GM23338 (cell line): ENCODE measurements around the gene RUVBL1. TPM values are rescaled to one million over a fixed set of nuclear protein-coding genes. Genes with fewer than 3 reads are reported as not detected.

Experiments used
- ATAC-seq: fragments of 200-7000 bp; cut with Tn5 transposase; 3 replicates; pipeline ENCODE4 v1.9.1; 2020
- DNase-seq: peaks from one replicate; pipeline ENCODE4 v3.0.0-alpha.2; 2015; ENCODE audit warnings: low spot score
- H2AFZ ChIP-seq: fragments of 200-600 bp; sonication (generic); 2 replicates; pipeline ENCODE4 v1.8.0; 2016; ENCODE audit warnings: antibody characterized with exemption, mild to moderate bottlenecking, moderate library complexity
- H3F3A ChIP-seq: fragments of 200-600 bp; sonication (generic); replicated peaks from 2 replicates; pipeline ENCODE4 v1.8.0; 2017; ENCODE audit warnings: antibody characterized with exemption, mixed run types, low read depth
- H3K27ac ChIP-seq: fragments of 200-600 bp; sonication (generic); 2 replicates; pipeline ENCODE4 v1.6.1; 2016; ENCODE audit warnings: low read depth
- H3K27me3 ChIP-seq: fragments of 200-600 bp; sonication (generic); 2 replicates; pipeline ENCODE4 v1.8.0; 2016; ENCODE audit warnings: mild to moderate bottlenecking, mixed run types, moderate library complexity; ENCODE audit not compliant: insufficient read depth
- H3K36me3 ChIP-seq: fragments of 200-600 bp; sonication (generic); 2 replicates; pipeline ENCODE4 v1.8.0; 2016; ENCODE audit warnings: mild to moderate bottlenecking; ENCODE audit not compliant: insufficient read depth
- H3K4me1 ChIP-seq: fragments of 200-600 bp; sonication (generic); 2 replicates; pipeline ENCODE4 v1.8.0; 2016; ENCODE audit warnings: mild to moderate bottlenecking, moderate library complexity; ENCODE audit not compliant: insufficient read depth
- H3K4me2 ChIP-seq: fragments of 200-600 bp; sonication (generic); 2 replicates; pipeline ENCODE4 v1.7.1; 2017; ENCODE audit warnings: mixed run types
- H3K4me3 ChIP-seq: fragments of 200-600 bp; sonication (generic); 2 replicates; pipeline ENCODE4 v1.6.1; 2016; ENCODE audit warnings: mixed run types
- H3K79me2 ChIP-seq: fragments of 200-600 bp; sonication (generic); replicated peaks from 2 replicates; pipeline ENCODE4 v1.8.0; 2017; ENCODE audit warnings: mild to moderate bottlenecking; ENCODE audit not compliant: insufficient read depth
- H3K9me2 ChIP-seq: fragments of 200-600 bp; sonication (generic); 2 replicates; pipeline ENCODE4 v1.8.0; 2017; ENCODE audit not compliant: insufficient read depth
- H4K20me1 ChIP-seq: fragments of 200-600 bp; sonication (generic); replicated peaks from 2 replicates; pipeline ENCODE4 v1.8.0; 2017; ENCODE audit warnings: mild to moderate bottlenecking; ENCODE audit not compliant: insufficient read depth
- H3K27ac Mint-ChIP-seq: 2 replicates; pipeline ENCODE4 v1.8.0; 2020; ENCODE audit warnings: inconsistent platforms, mild to moderate bottlenecking, moderate library complexity, mixed read lengths
- H3K27me3 Mint-ChIP-seq: 3 replicates; pipeline ENCODE4 v1.8.0; 2022; ENCODE audit warnings: low read depth, mild to moderate bottlenecking, moderate library complexity, mixed read lengths, inconsistent platforms; ENCODE audit not compliant: insufficient read depth, poor library complexity
- H3K36me3 Mint-ChIP-seq: 3 replicates; pipeline ENCODE4 v1.8.0; 2021; ENCODE audit warnings: low read depth, mild to moderate bottlenecking, inconsistent platforms, moderate library complexity, mixed read lengths
- H3K4me1 Mint-ChIP-seq: 3 replicates; pipeline ENCODE4 v1.8.0; 2020; ENCODE audit warnings: mild to moderate bottlenecking, inconsistent platforms, mixed read lengths
- H3K4me3 Mint-ChIP-seq: 3 replicates; pipeline ENCODE4 v1.8.0; 2021; ENCODE audit warnings: moderate library complexity, mild to moderate bottlenecking, inconsistent platforms, mixed read lengths
- H3K9me3 Mint-ChIP-seq: 3 replicates; pipeline ENCODE4 v1.8.0; 2020; ENCODE audit warnings: moderate library complexity, mild to moderate bottlenecking, inconsistent platforms, mixed read lengths
- CREB1 ChIP-seq: fragments of 250-450 bp; sonication (Bioruptor Pico); IDR thresholded peaks from 2 replicates; pipeline ENCODE4 v1.5.0; 2020; ENCODE audit warnings: low read depth, mild to moderate bottlenecking, moderate library complexity
- CTCF ChIP-seq, 2 experiments: fragments of 200-600 bp in 1 of 2; sonication (generic) in 1 of 2; conservative IDR thresholded peaks; 2 replicates each; pipeline versions ENCODE4 v1.5.1 to v1.6.1; 2016 to 2017; ENCODE audit warnings: antibody characterized with exemption in 2 of 2, low read depth in 2 of 2, mild to moderate bottlenecking in 2 of 2, moderate library complexity in 1 of 2
- ETS1 ChIP-seq: IDR thresholded peaks from 2 replicates; pipeline ENCODE4 v1.6.1; 2016; ENCODE audit warnings: antibody characterized with exemption
- EZH2 ChIP-seq: fragments of 200-600 bp; sonication (generic); IDR thresholded peaks from one replicate; pipeline ENCODE4 v1.8.0; 2017; ENCODE audit warnings: antibody characterized with exemption, mild to moderate bottlenecking, low read depth; ENCODE audit not compliant: unreplicated experiment
- EZH2phosphoT487 ChIP-seq: fragments of 200-600 bp; sonication (generic); IDR thresholded peaks from one replicate; pipeline ENCODE4 v1.8.1; 2018; ENCODE audit warnings: antibody characterized with exemption; ENCODE audit not compliant: unreplicated experiment
- JUNB ChIP-seq: IDR thresholded peaks from one replicate; pipeline ENCODE4 v1.6.1; 2016; ENCODE audit warnings: antibody characterized with exemption; ENCODE audit not compliant: unreplicated experiment
- NANOG ChIP-seq: IDR thresholded peaks from 2 replicates; pipeline ENCODE4 v1.6.1; 2016; ENCODE audit warnings: antibody characterized with exemption, borderline replicate concordance
- POLR2AphosphoS5 ChIP-seq: IDR thresholded peaks from 2 replicates; pipeline ENCODE4 v1.6.1; 2016; ENCODE audit warnings: antibody characterized with exemption, low read depth
- STAT1 ChIP-seq: IDR thresholded peaks from one replicate; pipeline ENCODE4 v1.6.1; 2016; ENCODE audit warnings: antibody characterized with exemption; ENCODE audit not compliant: unreplicated experiment
- ZNF114 ChIP-seq: fragments of 250-450 bp; sonication (Bioruptor Pico); IDR thresholded peaks from 2 replicates; pipeline ENCODE4 v1.5.0; 2020; ENCODE audit warnings: mild to moderate bottlenecking, moderate library complexity
- ZNF331 ChIP-seq: fragments of 250-450 bp; sonication (Bioruptor Pico); IDR thresholded peaks from 2 replicates; pipeline ENCODE4 v1.5.0; 2020; ENCODE audit warnings: low read depth, mild to moderate bottlenecking, moderate library complexity
- ZNF462 ChIP-seq: fragments of 250-450 bp; sonication (Bioruptor Pico); IDR thresholded peaks from 2 replicates; pipeline ENCODE4 v1.5.0; 2020; ENCODE audit warnings: mild to moderate bottlenecking, moderate library complexity
- polyA plus RNA-seq: library from polyadenylated mRNA; unstranded; fragments of >200 nt; fragmentation: Nextera tagmentation; extraction: Ambion mirVana; gene quantifications from 2 replicates; pipeline ENCODE4 v1.2.1, GENCODE V29; 2016
- total RNA-seq: library from RNA; depleted of rRNA; stranded (reverse); fragments of >200 nt; shearing (Covaris generic); gene quantifications from 2 replicates; pipeline ENCODE4 v1.2.3, GENCODE V29; 2014

Gene RUVBL1
- total and polyA plus RNA-seq, 2 experiments from 2014 or later = 133 to 136 TPM

GRCh38 chr3:128098234-128098633, 25.4 kb downstream of the RUVBL1 start:
- Mint-ChIP-seq H3K27ac (peak overlapping the region; percentile 88), H3K4me3 (peak overlapping the region; percentile 18; the same call in 1 of the 3 replicates), H3K9me3 (no peaks in the 10 kb centered on the region), H3K4me1 (peaks cover 64% of the 10 kb centered on the region), H3K27me3 (no peaks in the 10 kb centered on the region), H3K36me3 (peaks cover 94% of the 10 kb centered on the region)
- peaks cover 73% of the 10 kb centered on the region for H3K4me1 ChIP-seq
- H3K9me2 ChIP-seq = no peaks in the 10 kb centered on the region
- H3K4me2 ChIP-seq = peak overlapping the region; percentile 35; the same call in 1 of the 2 replicates
- peaks cover 36% of the 10 kb centered on the region for H3K36me3 ChIP-seq
- peak overlapping the region; percentile 11; the same call in 1 of the 2 replicates for H3K4me3 ChIP-seq
- H4K20me1 ChIP-seq = peaks cover 23% of the 10 kb centered on the region
- peak overlapping the region; percentile 87 for H3K27ac ChIP-seq
- DNase-seq (no peak), ATAC-seq (peak; percentile 12; the same call in 2 of the 3 replicates)
- H3F3A ChIP-seq = peaks cover 10% of the 10 kb centered on the region; the same call in 1 of the 2 replicates
- H3K79me2 ChIP-seq = peaks cover 52% of the 10 kb centered on the region
- no peak for TF ChIP-seq ZNF114 (CRISPR knock-in tag)
- TF ChIP-seq EZH2phosphoT487 = no peak
- no peak for TF ChIP-seq NANOG
- no peak for TF ChIP-seq EZH2
- TF ChIP-seq ETS1 = no peak
- TF ChIP-seq CREB1 (CRISPR knock-in tag) = no peak
- no peak for TF ChIP-seq ZNF331 (CRISPR knock-in tag)
- TF ChIP-seq JUNB = no peak
- no peak for TF ChIP-seq ZNF462 (CRISPR knock-in tag)
- no peak for TF ChIP-seq STAT1
- TF ChIP-seq POLR2AphosphoS5 = no peak
- no peak for TF ChIP-seq CTCF (conservative IDR thresholded peaks at IDR 0.05; ENCODE audit: low read depth in 2 of 2)
- no peaks in the 10 kb centered on the region for H3K27me3 ChIP-seq
- H2AFZ ChIP-seq = no peak overlapping the region
